ENCODE data around the gene AKR1B1. TPM values are rescaled to one million over a fixed set of nuclear protein-coding genes. Genes with fewer than 3 reads are reported as not detected.

The AKR1B1 gene
- total and polyA plus RNA-seq, 4 donors = 49.4 to 98.0 (median 64.8) TPM

GRCh38 chr7:134476044-134476443 is 17.1 kb upstream of the AKR1B1 start:
- no peak overlapping the region for H3K4me3 ChIP-seq (ENCODE audit: low read length in 2 of 2)
- peaks cover 0 to 2% of the 10 kb centered on the region in 2 donors for H3K27me3 ChIP-seq (ENCODE audit: control insufficient read depth in 1 of 2, insufficient read depth in 2 of 2, low read length in 1 of 2)
- intact Hi-C loops (cut with DNase I) = no loop called here
- H3K27ac ChIP-seq (ENCODE audit: low read depth in 1 of 2, low read length in 2 of 2) = no peak overlapping the region
- H3K4me1 ChIP-seq (ENCODE audit: control insufficient read depth in 1 of 2, insufficient read depth in 2 of 2, low read length in 2 of 2) = peaks cover 0 to 2% of the 10 kb centered on the region in 2 donors
- no peak for ATAC-seq (ENCODE audit: low FRiP score)
- no peaks in the 10 kb centered on the region for H3K36me3 ChIP-seq (ENCODE audit: control insufficient read depth in 1 of 2, insufficient read depth in 2 of 2, low read length in 1 of 2)
- H3K9me3 ChIP-seq (ENCODE audit: control insufficient read depth, low read length) = no peaks in the 10 kb centered on the region
- no peak for DNase-seq

GRCh38 chr7:134474828-134475227 is 15.9 kb upstream of the AKR1B1 start:
- H3K4me1 ChIP-seq (ENCODE audit: control insufficient read depth in 1 of 2, insufficient read depth in 2 of 2, low read length in 2 of 2) = peaks cover 0 to 2% of the 10 kb centered on the region in 2 donors
- H3K27ac ChIP-seq (ENCODE audit: low read depth in 1 of 2, low read length in 2 of 2) = no peak overlapping the region
- H3K4me3 ChIP-seq (ENCODE audit: low read length in 2 of 2) = no peak overlapping the region
- WGBS, 2 donors = 81 to 89% methylated on average over 1 of the region's 1 CpG
- no peaks in the 10 kb centered on the region for H3K36me3 ChIP-seq (ENCODE audit: control insufficient read depth in 1 of 2, insufficient read depth in 2 of 2, low read length in 1 of 2)
- DNase-seq (no peak), ATAC-seq (ENCODE audit: low FRiP score) (no peak)
- peaks cover 2% of the 10 kb centered on the region for H3K9me3 ChIP-seq (ENCODE audit: control insufficient read depth, low read length)
- H3K27me3 ChIP-seq (ENCODE audit: control insufficient read depth in 1 of 2, insufficient read depth in 2 of 2, low read length in 1 of 2) = peaks cover 0 to 2% of the 10 kb centered on the region in 2 donors
- intact Hi-C loops (cut with DNase I) = no loop called here

- H3K4me1 ChIP-seq (ENCODE audit: control insufficient read depth in 1 of 2, insufficient read depth in 2 of 2, low read length in 2 of 2) = peaks cover 0 to 2% of the 10 kb centered on the region in 2 donors
- intact Hi-C loops (cut with DNase I) = no loop called here
- H3K27ac ChIP-seq (ENCODE audit: low read depth in 1 of 2, low read length in 2 of 2) = no peak overlapping the region
- DNase-seq = no peak
- H3K4me3 ChIP-seq (ENCODE audit: low read length in 2 of 2) = no peak overlapping the region
- H3K27me3 ChIP-seq (ENCODE audit: control insufficient read depth in 1 of 2, insufficient read depth in 2 of 2, low read length in 1 of 2) = peaks cover 0 to 2% of the 10 kb centered on the region in 2 donors
- peaks cover 2% of the 10 kb centered on the region for H3K9me3 ChIP-seq (ENCODE audit: control insufficient read depth, low read length)
- no peak for ATAC-seq (ENCODE audit: low FRiP score)
- H3K36me3 ChIP-seq (ENCODE audit: control insufficient read depth in 1 of 2, insufficient read depth in 2 of 2, low read length in 1 of 2) = no peaks in the 10 kb centered on the region
- 55 to 69% methylated on average over 6 of the region's 6 CpGs for WGBS, 2 donors
Observed at GRCh38 chr7:134473861-134474291, 15.0 kb upstream of the AKR1B1 start.

GRCh38 chr7:134472572-134473244 is 13.8 kb upstream of the AKR1B1 start:
- 94% methylated on average over 2 of the region's 2 CpGs for WGBS, 2 donors
- Histone ChIP-seq H3K4me3 (ENCODE audit: low read length in 2 of 2) (no peak overlapping the region), H3K4me1 (ENCODE audit: control insufficient read depth in 1 of 2, insufficient read depth in 2 of 2, low read length in 2 of 2) (peaks cover 0 to 2% of the 10 kb centered on the region in 2 donors), H3K27me3 (ENCODE audit: control insufficient read depth in 1 of 2, insufficient read depth in 2 of 2, low read length in 1 of 2) (peaks cover 0 to 2% of the 10 kb centered on the region in 2 donors), H3K36me3 (ENCODE audit: control insufficient read depth in 1 of 2, insufficient read depth in 2 of 2, low read length in 1 of 2) (no peaks in the 10 kb centered on the region), H3K27ac (ENCODE audit: low read depth in 1 of 2, low read length in 2 of 2) (no peak overlapping the region), H3K9me3 (ENCODE audit: control insufficient read depth, low read length) (peaks cover 2% of the 10 kb centered on the region)
- DNase-seq (no peak), ATAC-seq (ENCODE audit: low FRiP score) (no peak)
- intact Hi-C loops (cut with DNase I) = no loop called here

GRCh38 chr7:134470864-134471263 is 12.0 kb upstream of the AKR1B1 start:
- H3K27me3 ChIP-seq (ENCODE audit: control insufficient read depth in 1 of 2, insufficient read depth in 2 of 2, low read length in 1 of 2) = peaks cover 0 to 2% of the 10 kb centered on the region in 2 donors
- H3K9me3 ChIP-seq (ENCODE audit: control insufficient read depth, low read length) = peaks cover 2% of the 10 kb centered on the region
- ATAC-seq (ENCODE audit: low FRiP score) (no peak), DNase-seq (no peak)
- H3K4me3 ChIP-seq (ENCODE audit: low read length in 2 of 2) = no peak overlapping the region
- H3K4me1 ChIP-seq (ENCODE audit: control insufficient read depth in 1 of 2, insufficient read depth in 2 of 2, low read length in 2 of 2) = peaks cover 0 to 2% of the 10 kb centered on the region in 2 donors
- H3K27ac ChIP-seq (ENCODE audit: low read depth in 1 of 2, low read length in 2 of 2) = no peak overlapping the region
- intact Hi-C loops (cut with DNase I) = no loop called here
- H3K36me3 ChIP-seq (ENCODE audit: control insufficient read depth in 1 of 2, insufficient read depth in 2 of 2, low read length in 1 of 2) = no peaks in the 10 kb centered on the region
- WGBS, 2 donors = 86 to 93% methylated on average over 4 of the region's 4 CpGs

GRCh38 chr7:134469622-134470021 is 10.7 kb upstream of the AKR1B1 start:
- Histone ChIP-seq H3K9me3 (ENCODE audit: control insufficient read depth, low read length) (peaks cover 2% of the 10 kb centered on the region), H3K4me3 (ENCODE audit: low read length in 2 of 2) (no peak overlapping the region), H3K36me3 (ENCODE audit: control insufficient read depth in 1 of 2, insufficient read depth in 2 of 2, low read length in 1 of 2) (no peaks in the 10 kb centered on the region), H3K27me3 (ENCODE audit: control insufficient read depth in 1 of 2, insufficient read depth in 2 of 2, low read length in 1 of 2) (no peaks in the 10 kb centered on the region), H3K27ac (ENCODE audit: low read depth in 1 of 2, low read length in 2 of 2) (no peak overlapping the region), H3K4me1 (ENCODE audit: control insufficient read depth in 1 of 2, insufficient read depth in 2 of 2, low read length in 2 of 2) (peaks cover 0 to 2% of the 10 kb centered on the region in 2 donors)
- DNase-seq (no peak), ATAC-seq (ENCODE audit: low FRiP score) (no peak)
- intact Hi-C loops (cut with DNase I) = no loop called here
- WGBS, 2 donors = 87% methylated on average over 9 of the region's 9 CpGs

- intact Hi-C loops (cut with DNase I) = no loop called here
- peaks cover 2% of the 10 kb centered on the region for H3K9me3 ChIP-seq (ENCODE audit: control insufficient read depth, low read length)
- DNase-seq = no peak
- ATAC-seq (ENCODE audit: low FRiP score) = no peak
- H3K27me3 ChIP-seq (ENCODE audit: control insufficient read depth in 1 of 2, insufficient read depth in 2 of 2, low read length in 1 of 2) = no peaks in the 10 kb centered on the region
- WGBS, 2 donors = 90 to 92% methylated on average over 6 of the region's 6 CpGs
- H3K4me1 ChIP-seq (ENCODE audit: control insufficient read depth in 1 of 2, insufficient read depth in 2 of 2, low read length in 2 of 2) = peaks cover 0 to 2% of the 10 kb centered on the region in 2 donors
- no peak overlapping the region for H3K4me3 ChIP-seq (ENCODE audit: low read length in 2 of 2)
- no peak overlapping the region for H3K27ac ChIP-seq (ENCODE audit: low read depth in 1 of 2, low read length in 2 of 2)
- H3K36me3 ChIP-seq (ENCODE audit: control insufficient read depth in 1 of 2, insufficient read depth in 2 of 2, low read length in 1 of 2) = no peaks in the 10 kb centered on the region
Observed at GRCh38 chr7:134468475-134468874, 9.6 kb upstream of the AKR1B1 start.

- Histone ChIP-seq H3K4me1 (ENCODE audit: control insufficient read depth in 1 of 2, insufficient read depth in 2 of 2, low read length in 2 of 2) (peaks cover 0 to 2% of the 10 kb centered on the region in 2 donors), H3K36me3 (ENCODE audit: control insufficient read depth in 1 of 2, insufficient read depth in 2 of 2, low read length in 1 of 2) (no peaks in the 10 kb centered on the region), H3K9me3 (ENCODE audit: control insufficient read depth, low read length) (peaks cover 2% of the 10 kb centered on the region), H3K27ac (ENCODE audit: low read depth in 1 of 2, low read length in 2 of 2) (no peak overlapping the region), H3K27me3 (ENCODE audit: control insufficient read depth in 1 of 2, insufficient read depth in 2 of 2, low read length in 1 of 2) (no peaks in the 10 kb centered on the region), H3K4me3 (ENCODE audit: low read length in 2 of 2) (no peak overlapping the region)
- 76 to 77% methylated on average over 6 of the region's 6 CpGs for WGBS, 2 donors
- intact Hi-C loops (cut with DNase I) = no loop called here
- no peak for DNase-seq
- ATAC-seq (ENCODE audit: low FRiP score) = no peak
Observed at GRCh38 chr7:134468054-134468453, 9.2 kb upstream of the AKR1B1 start.

- intact Hi-C loops (cut with DNase I) = no loop called here
- Histone ChIP-seq H3K4me1 (ENCODE audit: control insufficient read depth in 1 of 2, insufficient read depth in 2 of 2, low read length in 2 of 2) (no peaks in the 10 kb centered on the region), H3K27me3 (ENCODE audit: control insufficient read depth in 1 of 2, insufficient read depth in 2 of 2, low read length in 1 of 2) (no peaks in the 10 kb centered on the region), H3K36me3 (ENCODE audit: control insufficient read depth in 1 of 2, insufficient read depth in 2 of 2, low read length in 1 of 2) (no peaks in the 10 kb centered on the region), H3K4me3 (ENCODE audit: low read length in 2 of 2) (no peak overlapping the region), H3K27ac (ENCODE audit: low read depth in 1 of 2, low read length in 2 of 2) (no peak overlapping the region), H3K9me3 (ENCODE audit: control insufficient read depth, low read length) (no peaks in the 10 kb centered on the region)
- ATAC-seq (ENCODE audit: low FRiP score) (no peak), DNase-seq (no peak)
- 82 to 83% methylated on average over 6 of the region's 6 CpGs for WGBS, 2 donors
Observed at GRCh38 chr7:134465491-134465890, 6.6 kb upstream of the AKR1B1 start.

Measured in aorta (tissue), 5 donors.